T-helper 1 cell treated with Interleukin-12 subunit alpha and Interleukin-12 subunit beta and Interleukin-4 antibody, amounts not matched to agents 30 μg/mL and 1 μg/mL, for 36 hours (primary cell): ENCODE measurements around the gene UGT2B17.
"Not testable (repeated sequence)": the region's sequence is repeated elsewhere in the genome, so short reads cannot be mapped to it uniquely, and the experiment has no call there.

Experiments used
- H3K27ac Mint-ChIP-seq: one replicate; pipeline ENCODE4 v1.8.0; 2021; ENCODE audit warnings: mild to moderate bottlenecking, mixed read lengths
- H3K27me3 Mint-ChIP-seq: one replicate; pipeline ENCODE4 v1.8.0; 2021; ENCODE audit warnings: low read depth, mixed read lengths
- H3K36me3 Mint-ChIP-seq: one replicate; pipeline ENCODE4 v1.8.0; 2021; ENCODE audit warnings: low read depth, mixed read lengths
- H3K4me1 Mint-ChIP-seq: one replicate; pipeline ENCODE4 v1.8.0; 2021; ENCODE audit warnings: low read depth, mixed read lengths
- H3K4me3 Mint-ChIP-seq: one replicate; pipeline ENCODE4 v1.8.0; 2021; ENCODE audit warnings: mild to moderate bottlenecking, moderate library complexity, mixed read lengths
- H3K9me3 Mint-ChIP-seq: one replicate; pipeline ENCODE4 v1.8.0; 2021; ENCODE audit warnings: mixed read lengths

Gene UGT2B17

DNA sequence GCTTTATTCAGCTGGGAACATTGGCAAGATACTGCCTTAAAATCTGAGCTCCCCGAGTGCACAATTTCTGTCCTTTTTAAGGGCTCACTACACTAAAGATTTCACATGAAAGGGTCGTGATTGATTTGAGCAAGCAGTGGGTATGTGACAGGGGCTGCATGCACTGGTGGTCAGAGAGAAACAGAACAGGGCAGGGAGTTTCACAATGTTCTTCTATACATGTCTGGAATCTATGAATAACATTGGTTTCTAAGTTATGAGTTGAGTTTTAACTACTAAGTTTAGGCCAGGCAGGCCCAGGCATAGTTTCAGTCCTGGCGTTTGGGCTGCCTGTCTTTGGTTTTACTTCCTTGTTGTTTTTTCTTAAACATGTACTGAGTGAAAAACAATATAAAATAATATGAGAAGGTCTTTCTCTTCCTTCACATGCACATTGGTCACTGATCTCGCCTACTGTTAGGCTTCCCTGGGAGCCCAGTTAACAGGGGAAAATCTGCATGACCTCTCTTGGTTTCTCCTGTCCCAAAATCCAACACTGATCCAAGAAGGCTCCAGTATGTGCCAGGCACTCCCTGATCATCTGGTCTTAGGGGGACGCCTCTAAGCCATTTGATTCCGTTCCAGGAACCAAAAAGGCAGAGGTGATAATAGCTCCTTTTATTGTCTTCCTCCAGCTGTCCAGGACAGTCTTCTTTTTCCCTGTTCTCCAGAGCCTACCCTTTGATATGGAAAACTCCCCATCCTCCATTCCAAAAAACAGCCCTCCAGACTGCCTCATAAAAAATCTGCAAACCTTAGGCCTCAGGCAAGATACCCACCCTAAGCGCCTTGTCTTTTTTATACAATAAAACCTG, at the start of gene UGT2B17:
TSS of gene UGT2B17 (minus strand) at position 51 of the 854 bp plus-strand sequence. CDS start 7,838 bp downstream, outside the sequence.
- Mint-ChIP-seq H3K27ac (no peak within 1 kb of the TSS), H3K27me3 (no peaks in the 10 kb centered on the region), H3K4me3 (no peak within 1 kb of the TSS), H3K4me1 (no peaks in the 10 kb centered on the region), H3K9me3 (no peaks in the 10 kb centered on the region), H3K36me3 (no peaks in the 10 kb centered on the region)

DNA sequence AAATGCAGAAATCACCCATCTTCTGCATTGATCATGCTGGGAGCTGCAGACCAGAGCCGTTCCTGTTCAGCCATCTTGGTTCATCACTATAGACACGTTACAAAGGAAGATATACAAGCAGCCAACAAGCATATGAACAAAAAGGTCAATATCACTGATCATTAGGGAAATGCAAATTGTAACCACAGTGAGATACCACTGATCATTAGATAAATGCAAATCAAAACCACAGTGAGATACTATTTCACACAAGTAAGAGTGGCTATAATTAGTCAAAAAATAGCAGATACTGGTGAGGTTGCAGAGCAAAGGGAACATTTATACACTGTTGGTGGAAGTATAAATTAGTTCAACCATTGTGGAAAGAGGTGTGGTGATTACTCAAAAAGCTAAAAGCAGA, 46.6 kb upstream of the UGT2B17 start:
- H3K9me3 Mint-ChIP-seq, H3K27ac Mint-ChIP-seq, H3K27me3 Mint-ChIP-seq, H3K4me1 Mint-ChIP-seq, H3K4me3 Mint-ChIP-seq, H3K36me3 Mint-ChIP-seq: not testable (repeated sequence)

DNA sequence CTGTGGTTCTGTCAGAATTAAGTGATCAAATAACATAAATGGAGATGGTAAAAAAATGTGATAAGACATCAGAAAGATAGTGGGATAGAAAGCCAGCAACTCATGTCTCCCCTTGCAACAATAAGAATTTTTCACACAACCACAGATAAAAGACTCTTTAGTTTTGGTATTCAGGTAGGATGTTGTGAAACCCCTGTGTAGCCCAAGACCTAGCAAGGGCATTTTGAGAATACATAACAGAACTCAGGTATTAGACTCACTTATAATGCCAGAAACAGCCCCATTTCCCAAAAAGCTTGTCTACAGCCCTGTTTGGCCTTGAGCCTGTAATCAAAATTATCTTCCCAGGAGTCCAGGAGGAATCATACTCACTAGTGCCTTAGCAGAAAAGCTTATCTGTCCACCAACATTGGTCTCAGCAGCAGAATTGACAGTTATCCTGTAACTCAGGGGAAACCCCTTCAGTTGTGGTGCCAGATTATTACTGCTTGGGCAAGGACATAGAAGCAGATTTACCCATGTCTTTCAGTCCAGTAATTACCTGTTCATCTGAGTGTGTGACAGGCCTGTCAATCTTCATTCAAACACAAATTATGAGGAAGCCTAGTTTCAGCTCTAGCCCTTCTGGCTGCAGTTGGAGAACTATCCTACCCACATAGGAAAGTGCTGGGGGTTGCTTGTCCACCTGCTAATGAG, 41.0 kb upstream of the UGT2B17 start:
- H3K36me3 Mint-ChIP-seq, result no peaks in the 10 kb centered on the region
- H3K4me1 Mint-ChIP-seq, result no peaks in the 10 kb centered on the region
- no peak overlapping the region for H3K4me3 Mint-ChIP-seq
- no peaks in the 10 kb centered on the region for H3K9me3 Mint-ChIP-seq
- no peak overlapping the region for H3K27ac Mint-ChIP-seq
- no peaks in the 10 kb centered on the region for H3K27me3 Mint-ChIP-seq

DNA sequence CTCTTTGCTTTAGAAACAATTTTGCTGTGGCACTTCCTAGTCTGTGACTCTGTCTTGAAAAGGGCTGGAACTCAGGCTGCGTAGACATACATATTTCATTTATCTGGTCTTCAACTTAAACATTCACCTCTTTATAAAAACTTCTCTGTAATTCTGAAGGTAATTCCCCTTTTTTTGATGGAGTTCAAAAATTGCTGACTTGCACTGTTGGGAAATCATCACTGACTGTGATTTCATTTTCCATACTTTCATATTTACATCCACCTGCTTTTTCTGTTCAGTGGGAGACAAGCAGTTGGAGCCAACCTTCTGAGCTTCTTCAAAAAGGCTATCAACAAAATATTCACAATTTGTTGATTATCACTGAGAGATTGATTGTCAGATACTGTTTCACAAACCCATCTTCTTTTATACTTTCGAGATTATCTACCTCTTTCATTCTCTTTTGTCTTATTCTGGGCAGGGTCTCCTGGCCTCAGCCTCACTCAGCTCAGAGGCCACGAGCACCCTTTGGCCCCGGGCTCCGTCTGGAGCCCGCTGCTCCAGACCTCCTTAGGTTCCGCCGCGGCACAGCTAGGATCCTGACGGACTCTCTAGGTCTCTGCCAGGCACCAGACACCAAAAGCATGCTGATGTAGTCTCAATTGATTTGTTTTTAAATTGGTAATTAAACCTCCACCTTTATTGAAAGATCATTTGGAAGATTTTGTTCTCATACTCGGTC, 39.7 kb upstream of the UGT2B17 start:
- Mint-ChIP-seq H3K4me1 (no peaks in the 10 kb centered on the region), H3K9me3 (no peaks in the 10 kb centered on the region), H3K27ac (no peak overlapping the region), H3K36me3 (no peaks in the 10 kb centered on the region), H3K27me3 (no peaks in the 10 kb centered on the region), H3K4me3 (no peak overlapping the region)

DNA sequence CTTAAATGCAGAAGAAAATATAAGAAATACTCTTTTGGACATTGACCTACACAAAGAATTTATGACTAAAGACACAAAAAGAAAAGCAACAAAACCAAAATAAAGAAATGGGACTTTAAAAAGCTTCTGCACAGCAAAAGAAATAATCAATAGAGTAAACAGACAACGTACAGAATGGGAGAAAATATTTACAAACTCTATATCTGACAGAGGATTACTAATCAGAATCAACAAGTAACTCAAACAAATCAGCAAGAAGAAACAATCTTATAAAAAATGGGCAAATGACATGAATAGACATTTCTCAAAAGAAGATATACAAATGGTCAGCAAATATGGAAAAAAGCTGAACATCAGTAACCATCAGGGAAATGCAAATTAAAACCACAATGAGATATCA, 37.6 kb upstream of the UGT2B17 start:
- Mint-ChIP-seq H3K27ac (no peak overlapping the region), H3K4me3 (no peak overlapping the region), H3K27me3 (no peaks in the 10 kb centered on the region), H3K4me1 (no peaks in the 10 kb centered on the region), H3K36me3 (no peaks in the 10 kb centered on the region), H3K9me3 (no peaks in the 10 kb centered on the region)

DNA sequence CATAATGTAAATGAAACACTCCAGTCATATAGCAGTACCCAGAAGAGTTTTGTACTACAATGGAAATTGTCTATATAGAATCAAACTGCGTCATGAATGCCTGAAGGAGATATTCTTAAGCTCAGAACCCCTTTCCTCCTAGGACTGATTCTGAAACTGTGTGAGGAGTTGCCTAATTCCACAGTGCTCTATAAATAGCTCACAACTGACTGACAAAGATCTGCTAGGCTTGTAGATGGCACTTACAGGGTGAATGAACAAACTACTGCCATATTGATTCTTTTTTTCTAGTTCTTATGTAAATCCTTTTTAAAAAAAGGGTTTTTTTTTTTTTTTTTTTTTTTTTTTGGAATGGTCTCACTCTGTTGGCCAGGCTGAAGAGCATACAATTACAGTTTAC, 30.1 kb upstream of the UGT2B17 start:
- Mint-ChIP-seq H3K27ac (no peak overlapping the region), H3K9me3 (peaks cover 5% of the 10 kb centered on the region), H3K4me1 (no peaks in the 10 kb centered on the region), H3K4me3 (no peak overlapping the region), H3K36me3 (no peaks in the 10 kb centered on the region), H3K27me3 (no peaks in the 10 kb centered on the region)

DNA sequence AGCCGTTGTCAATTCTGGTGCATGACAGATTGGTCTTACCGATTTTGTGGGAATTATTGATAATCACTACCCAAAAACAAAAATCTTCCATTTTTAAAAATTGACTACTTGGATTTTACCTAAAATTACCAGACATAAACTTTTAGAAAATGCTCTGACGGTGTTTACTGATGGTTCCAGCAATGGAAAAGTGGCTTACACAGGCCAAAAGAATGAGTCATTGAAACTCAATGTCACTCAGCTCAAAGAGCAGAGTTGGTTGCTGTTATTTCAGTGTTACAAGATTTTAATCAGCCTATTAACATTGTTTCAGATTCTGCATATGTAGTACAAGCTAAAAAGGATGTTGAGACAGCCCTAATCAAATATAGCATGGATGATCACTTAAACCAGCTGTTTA, 23.0 kb upstream of the UGT2B17 start:
- no peaks in the 10 kb centered on the region for H3K4me1 Mint-ChIP-seq
- no peak overlapping the region for H3K27ac Mint-ChIP-seq
- H3K4me3 Mint-ChIP-seq, result no peak overlapping the region
- H3K36me3 Mint-ChIP-seq, result no peaks in the 10 kb centered on the region
- no peaks in the 10 kb centered on the region for H3K27me3 Mint-ChIP-seq
- H3K9me3 Mint-ChIP-seq, result no peaks in the 10 kb centered on the region

DNA sequence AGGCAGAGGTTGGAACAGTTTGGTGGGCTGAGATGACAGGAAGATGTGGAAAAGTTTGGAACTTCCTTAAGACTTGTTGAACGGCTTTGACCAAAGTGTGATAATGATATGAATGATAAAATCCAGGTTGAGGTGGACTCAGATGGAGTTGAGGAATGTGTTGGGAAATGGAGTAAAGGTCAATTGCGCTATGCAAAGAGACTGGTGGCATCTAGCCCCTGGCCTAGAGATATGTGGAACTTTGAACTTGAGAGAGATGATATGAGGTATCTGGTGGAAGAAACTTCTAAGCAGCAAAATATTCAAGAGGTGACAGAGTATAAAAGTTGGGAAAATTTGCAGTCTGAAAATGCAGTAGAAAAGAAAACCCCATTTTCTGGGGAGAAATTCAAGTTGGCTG, 21.4 kb upstream of the UGT2B17 start:
- Mint-ChIP-seq H3K36me3 (no peaks in the 10 kb centered on the region), H3K4me3 (no peak overlapping the region)

DNA sequence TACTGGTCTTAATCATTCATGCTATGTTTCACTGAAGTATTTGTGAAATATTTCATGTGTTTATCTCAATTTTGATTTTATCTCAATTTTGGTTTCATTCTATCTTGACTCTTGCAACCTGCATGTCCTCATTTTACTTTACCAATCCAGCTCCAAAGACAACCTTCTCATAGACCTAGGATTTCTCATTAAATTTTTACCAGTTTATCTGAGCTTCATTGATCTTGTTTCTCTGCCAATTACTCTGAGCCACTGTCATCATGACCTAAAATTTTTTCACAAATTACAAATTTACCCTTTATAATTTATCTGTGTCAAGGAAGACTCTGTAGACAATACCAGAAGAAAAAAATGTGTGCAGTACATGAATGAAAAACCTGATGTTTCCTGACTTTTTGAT, 18.6 kb upstream of the UGT2B17 start:
- Mint-ChIP-seq H3K9me3 (no peaks in the 10 kb centered on the region), H3K36me3 (no peaks in the 10 kb centered on the region), H3K27ac (no peak overlapping the region), H3K4me1 (no peaks in the 10 kb centered on the region), H3K4me3 (no peak overlapping the region), H3K27me3 (no peaks in the 10 kb centered on the region)

More for the DNA sequence above, 21.4 kb upstream of the UGT2B17 start:
- H3K9me3 Mint-ChIP-seq, result no peaks in the 10 kb centered on the region
- no peaks in the 10 kb centered on the region for H3K4me1 Mint-ChIP-seq
- no peaks in the 10 kb centered on the region for H3K27me3 Mint-ChIP-seq
- no peak overlapping the region for H3K27ac Mint-ChIP-seq

DNA sequence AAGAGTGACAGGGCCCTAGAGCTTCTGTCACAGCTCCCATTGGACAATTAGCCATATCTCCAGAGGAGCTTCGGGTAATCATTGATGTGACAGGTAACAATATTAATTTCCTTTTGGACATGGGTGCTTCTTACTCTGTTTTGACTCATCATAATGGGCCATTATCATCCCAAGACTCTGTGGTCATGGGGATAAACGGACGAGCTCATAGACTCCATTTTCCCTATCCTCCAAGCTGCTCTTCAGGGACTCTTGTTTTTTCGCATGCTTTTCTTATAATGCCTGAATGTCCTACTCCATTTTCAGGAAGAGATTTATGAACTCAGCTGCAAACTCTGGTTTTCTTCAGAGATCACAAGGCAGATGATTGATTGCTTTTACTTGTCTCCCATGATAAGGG, 17.0 kb upstream of the UGT2B17 start:
- Mint-ChIP-seq H3K36me3 (no peaks in the 10 kb centered on the region), H3K27ac (no peak overlapping the region), H3K4me3 (no peak overlapping the region), H3K4me1 (no peaks in the 10 kb centered on the region), H3K27me3 (no peaks in the 10 kb centered on the region), H3K9me3 (no peaks in the 10 kb centered on the region)

DNA sequence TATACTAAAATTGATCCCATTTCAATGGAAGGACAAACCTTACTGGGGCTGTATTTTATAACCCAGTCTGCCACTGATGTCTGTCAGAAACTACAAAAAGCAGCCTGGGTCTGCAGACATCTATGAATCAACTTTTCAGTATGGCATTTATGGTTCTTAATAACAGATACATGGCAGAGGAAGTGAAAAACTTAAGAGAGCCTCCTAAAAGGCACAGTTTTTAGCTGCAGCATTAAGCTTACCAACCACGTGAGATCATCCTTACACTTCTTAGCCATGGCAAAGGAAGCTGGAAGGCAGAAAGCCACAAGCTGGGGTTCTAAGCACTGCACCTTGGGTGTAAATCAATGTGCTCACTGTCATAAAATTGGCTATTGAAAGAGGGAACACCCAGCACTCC, 16.6 kb upstream of the UGT2B17 start:
- no peak overlapping the region for H3K4me3 Mint-ChIP-seq
- H3K9me3 Mint-ChIP-seq, result no peaks in the 10 kb centered on the region
- H3K27ac Mint-ChIP-seq, result no peak overlapping the region
- H3K36me3 Mint-ChIP-seq, result no peaks in the 10 kb centered on the region
- H3K4me1 Mint-ChIP-seq, result no peaks in the 10 kb centered on the region
- no peaks in the 10 kb centered on the region for H3K27me3 Mint-ChIP-seq

DNA sequence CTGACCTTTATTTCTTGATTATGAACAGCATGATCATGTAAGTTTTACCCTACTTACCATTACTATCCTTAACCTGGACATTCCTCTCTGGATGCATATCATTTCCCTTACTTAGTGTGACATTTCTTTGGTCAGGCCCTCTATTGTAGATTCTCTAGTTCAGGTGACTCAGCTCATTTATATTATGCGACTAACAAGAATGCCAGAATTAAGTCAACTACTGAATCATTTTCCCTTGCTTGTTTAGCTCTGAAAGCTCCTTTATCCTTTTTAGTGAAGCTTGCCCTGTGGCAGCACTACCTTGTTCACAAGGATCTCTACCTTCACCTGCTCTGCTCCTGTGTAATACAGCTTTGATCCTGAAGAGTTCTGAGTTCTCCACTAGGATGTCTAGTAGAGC, 15.1 kb upstream of the UGT2B17 start:
- no peaks in the 10 kb centered on the region for H3K27me3 Mint-ChIP-seq
- no peak overlapping the region for H3K27ac Mint-ChIP-seq
- H3K9me3 Mint-ChIP-seq, result no peaks in the 10 kb centered on the region
- H3K4me1 Mint-ChIP-seq, result no peaks in the 10 kb centered on the region
- H3K4me3 Mint-ChIP-seq, result no peak overlapping the region
- H3K36me3 Mint-ChIP-seq, result no peaks in the 10 kb centered on the region

DNA sequence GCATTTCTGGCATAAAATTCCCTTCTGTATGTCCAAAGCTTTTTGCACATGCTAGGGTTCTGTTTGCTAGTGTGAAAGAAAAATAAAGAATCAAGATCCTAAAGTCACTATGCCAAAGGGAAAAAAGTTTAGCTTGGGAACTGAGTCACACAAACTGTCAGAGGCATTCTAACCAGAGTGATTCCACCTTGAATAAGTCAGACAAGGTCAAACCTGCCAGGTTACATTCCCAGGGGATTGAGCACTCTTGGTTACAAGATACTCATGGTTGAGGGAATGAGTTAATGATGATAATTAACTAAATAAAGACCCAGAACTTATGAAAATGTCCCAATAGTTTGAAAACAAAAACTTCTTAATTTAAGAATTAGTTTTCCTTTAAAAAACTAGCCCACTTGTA, 13.7 kb upstream of the UGT2B17 start:
- no peaks in the 10 kb centered on the region for H3K36me3 Mint-ChIP-seq
- H3K27me3 Mint-ChIP-seq, result no peaks in the 10 kb centered on the region
- no peaks in the 10 kb centered on the region for H3K4me1 Mint-ChIP-seq
- no peaks in the 10 kb centered on the region for H3K9me3 Mint-ChIP-seq
- no peak overlapping the region for H3K27ac Mint-ChIP-seq
- H3K4me3 Mint-ChIP-seq, result no peak overlapping the region

DNA sequence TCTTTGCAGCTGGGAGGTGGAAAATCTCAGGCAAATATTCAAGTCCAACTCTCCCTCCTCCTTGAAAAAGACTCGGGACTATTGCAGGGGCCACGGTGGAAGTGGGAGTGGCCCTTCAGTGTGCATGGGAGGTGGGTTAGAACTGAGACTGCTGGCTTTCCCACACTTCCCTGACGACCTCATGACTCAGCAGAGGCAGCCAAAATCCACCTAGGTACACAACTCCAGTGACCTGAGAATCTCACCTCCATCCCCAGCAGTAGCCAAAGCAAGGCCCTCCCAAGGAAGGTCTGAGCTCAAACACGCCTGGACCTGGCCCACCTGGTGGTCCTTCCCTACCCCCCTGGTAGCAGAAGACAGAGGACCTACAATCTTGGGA, 6.2 kb upstream of the UGT2B17 start:
- no peaks in the 10 kb centered on the region for H3K9me3 Mint-ChIP-seq
- H3K36me3 Mint-ChIP-seq, result no peaks in the 10 kb centered on the region

More for the DNA sequence above, 6.2 kb upstream of the UGT2B17 start:
- Mint-ChIP-seq H3K27me3 (no peaks in the 10 kb centered on the region), H3K27ac (no peak overlapping the region), H3K4me3 (no peak overlapping the region), H3K4me1 (no peaks in the 10 kb centered on the region)
